Neural progenitor cell (in vitro differentiated cells): ENCODE data around the gene KRT13. TPM values are rescaled to one million over a fixed set of nuclear protein-coding genes. Genes with fewer than 3 reads are reported as not detected.

Experiments used
- DNase-seq: peaks from one replicate; pipeline ENCODE4 v3.0.0-alpha.2; 2016; ENCODE audit warnings: low spot score
- H2AFZ ChIP-seq: fragments of 200-600 bp; sonication (generic); replicated peaks from 2 replicates; pipeline ENCODE4 v1.6.1; 2016; ENCODE audit warnings: antibody characterized with exemption
- H3F3A ChIP-seq: fragments of 200-600 bp; sonication (generic); 2 replicates; pipeline ENCODE4 v1.6.1; 2016; ENCODE audit warnings: antibody characterized with exemption, low read depth
- H3K27ac ChIP-seq: fragments of 200-600 bp; sonication (generic); 2 replicates; pipeline ENCODE4 v1.5.1; 2016; ENCODE audit warnings: mild to moderate bottlenecking
- H3K27me3 ChIP-seq: fragments of 200-600 bp; sonication (generic); 2 replicates; pipeline ENCODE4 v1.6.1; 2016; ENCODE audit warnings: mild to moderate bottlenecking, moderate library complexity
- H3K36me3 ChIP-seq: fragments of 200-600 bp; sonication (generic); 2 replicates; pipeline ENCODE4 v1.5.1; 2016
- H3K4me1 ChIP-seq: fragments of 200-600 bp; sonication (generic); 2 replicates; pipeline ENCODE4 v1.6.1; 2016; ENCODE audit warnings: mixed run types
- H3K4me2 ChIP-seq: fragments of 200-600 bp; sonication (generic); 2 replicates; pipeline ENCODE4 v1.6.1; 2016
- H3K4me3 ChIP-seq: fragments of 200-600 bp; sonication (generic); 2 replicates; pipeline ENCODE4 v1.5.1; 2016
- H3K79me2 ChIP-seq: fragments of 200-600 bp; sonication (generic); 2 replicates; pipeline ENCODE4 v1.6.1; 2016; ENCODE audit warnings: low read depth
- H3K9ac ChIP-seq: fragments of 200-600 bp; sonication (generic); 2 replicates; pipeline ENCODE4 v1.6.1; 2016
- H3K9me3 ChIP-seq: fragments of 200-600 bp; sonication (generic); 2 replicates; pipeline ENCODE4 v1.5.1; 2016; ENCODE audit warnings: low read depth
- H4K20me1 ChIP-seq: fragments of 200-600 bp; sonication (generic); 2 replicates; pipeline ENCODE4 v1.6.1; 2016; ENCODE audit warnings: low read depth
- H3K27ac Mint-ChIP-seq: 3 replicates; pipeline ENCODE4 v1.8.0; 2021; ENCODE audit warnings: mixed read lengths
- H3K27me3 Mint-ChIP-seq: 2 replicates; pipeline ENCODE4 v1.8.0; 2022; ENCODE audit warnings: low read depth, mild to moderate bottlenecking, inconsistent platforms, moderate library complexity, mixed read lengths; ENCODE audit not compliant: insufficient read depth
- H3K36me3 Mint-ChIP-seq: 3 replicates; pipeline ENCODE4 v1.8.0; 2021; ENCODE audit warnings: mixed read lengths
- H3K4me1 Mint-ChIP-seq: 3 replicates; pipeline ENCODE4 v1.8.0; 2021; ENCODE audit warnings: mixed read lengths
- H3K4me3 Mint-ChIP-seq: 3 replicates; pipeline ENCODE4 v1.8.0; 2021; ENCODE audit warnings: mild to moderate bottlenecking, moderate library complexity, mixed read lengths
- H3K9me3 Mint-ChIP-seq: 3 replicates; pipeline ENCODE4 v1.8.0; 2020; ENCODE audit warnings: mixed read lengths
- EZH2 ChIP-seq: fragments of 200-600 bp; sonication (generic); IDR thresholded peaks from 2 replicates; pipeline ENCODE4 v1.6.1; 2017; ENCODE audit warnings: antibody characterized with exemption, mild to moderate bottlenecking, moderate library complexity
- EZH2phosphoT487 ChIP-seq: fragments of 200-600 bp; sonication (generic); IDR thresholded peaks from 2 replicates; pipeline ENCODE4 v1.6.1; 2017; ENCODE audit warnings: antibody characterized with exemption
- total RNA-seq: library from RNA; depleted of rRNA; stranded (reverse); fragments of >200 nt; gene quantifications from 2 replicates; pipeline ENCODE4 v1.2.3, GENCODE V29; 2015; ENCODE audit warnings: low replicate concordance
- TF ChIP-seq, protein P1 (sequence below): fragments of 200-600 bp; sonication (generic); IDR thresholded peaks from 2 replicates; pipeline ENCODE4 v1.5.1; 2017; ENCODE audit warnings: antibody characterized with exemption, mild to moderate bottlenecking

KRT13 gene
- total RNA-seq, 1 donor from 2014 or later, result not detected

DNA sequence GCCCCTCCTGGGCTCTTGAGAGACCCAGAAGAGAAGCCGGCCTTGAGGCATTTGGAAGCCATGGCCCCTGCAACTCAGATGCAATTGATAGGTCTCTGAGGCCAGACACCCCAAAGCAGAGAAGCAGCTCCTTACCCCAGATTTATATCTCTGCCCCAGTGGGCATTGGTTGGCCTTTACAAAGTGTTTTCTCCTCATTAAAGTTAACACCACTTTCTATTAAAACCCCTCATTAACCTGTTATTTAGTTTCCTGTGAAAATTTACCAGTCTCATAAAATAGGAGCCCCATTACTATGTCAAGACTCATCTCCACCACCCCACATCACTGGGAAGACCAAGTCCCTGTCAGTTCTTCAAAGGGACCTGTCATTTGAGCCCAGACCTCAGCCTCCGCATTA, 24.4 kb downstream of the KRT13 start, which contains the start of gene KRT35:
Gene KRT35 (minus strand): TSS at position 116 of the 400 bp plus-strand sequence. CDS start 54 bp downstream, at position 62.
- H4K20me1 ChIP-seq, result no peaks in the 10 kb centered on the region
- H3K9me3 ChIP-seq, result no peaks in the 10 kb centered on the region
- TF ChIP-seq EZH2 (no peak), EZH2phosphoT487 (no peak)
- TF ChIP-seq, protein P1, sequence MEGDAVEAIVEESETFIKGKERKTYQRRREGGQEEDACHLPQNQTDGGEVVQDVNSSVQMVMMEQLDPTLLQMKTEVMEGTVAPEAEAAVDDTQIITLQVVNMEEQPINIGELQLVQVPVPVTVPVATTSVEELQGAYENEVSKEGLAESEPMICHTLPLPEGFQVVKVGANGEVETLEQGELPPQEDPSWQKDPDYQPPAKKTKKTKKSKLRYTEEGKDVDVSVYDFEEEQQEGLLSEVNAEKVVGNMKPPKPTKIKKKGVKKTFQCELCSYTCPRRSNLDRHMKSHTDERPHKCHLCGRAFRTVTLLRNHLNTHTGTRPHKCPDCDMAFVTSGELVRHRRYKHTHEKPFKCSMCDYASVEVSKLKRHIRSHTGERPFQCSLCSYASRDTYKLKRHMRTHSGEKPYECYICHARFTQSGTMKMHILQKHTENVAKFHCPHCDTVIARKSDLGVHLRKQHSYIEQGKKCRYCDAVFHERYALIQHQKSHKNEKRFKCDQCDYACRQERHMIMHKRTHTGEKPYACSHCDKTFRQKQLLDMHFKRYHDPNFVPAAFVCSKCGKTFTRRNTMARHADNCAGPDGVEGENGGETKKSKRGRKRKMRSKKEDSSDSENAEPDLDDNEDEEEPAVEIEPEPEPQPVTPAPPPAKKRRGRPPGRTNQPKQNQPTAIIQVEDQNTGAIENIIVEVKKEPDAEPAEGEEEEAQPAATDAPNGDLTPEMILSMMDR, result no peak
- no peaks in the 10 kb centered on the region for H3K36me3 ChIP-seq
- no peak within 1 kb of the TSS for H3K4me3 ChIP-seq
- peaks cover 5% of the 10 kb centered on the region for H3K4me1 Mint-ChIP-seq
- peaks cover 14% of the 10 kb centered on the region for H3K4me1 ChIP-seq
- H3F3A ChIP-seq, result peaks cover 5% of the 10 kb centered on the region
- H3K36me3 Mint-ChIP-seq, result no peaks in the 10 kb centered on the region
- peaks cover 2% of the 10 kb centered on the region for H3K27me3 Mint-ChIP-seq
- H3K27me3 ChIP-seq, result no peaks in the 10 kb centered on the region
- no peak within 1 kb of the TSS for H3K27ac ChIP-seq
- no peak within 1 kb of the TSS for H3K9ac ChIP-seq
- no peak within 1 kb of the TSS for H3K4me2 ChIP-seq
- H2AFZ ChIP-seq, result no peak within 1 kb of the TSS
- H3K9me3 Mint-ChIP-seq, result peaks cover 2% of the 10 kb centered on the region
- no peak within 1 kb of the TSS for H3K27ac Mint-ChIP-seq
- DNase-seq, result no peak
- no peaks in the 10 kb centered on the region for H3K79me2 ChIP-seq
- H3K4me3 Mint-ChIP-seq, result no peak within 1 kb of the TSS

DNA sequence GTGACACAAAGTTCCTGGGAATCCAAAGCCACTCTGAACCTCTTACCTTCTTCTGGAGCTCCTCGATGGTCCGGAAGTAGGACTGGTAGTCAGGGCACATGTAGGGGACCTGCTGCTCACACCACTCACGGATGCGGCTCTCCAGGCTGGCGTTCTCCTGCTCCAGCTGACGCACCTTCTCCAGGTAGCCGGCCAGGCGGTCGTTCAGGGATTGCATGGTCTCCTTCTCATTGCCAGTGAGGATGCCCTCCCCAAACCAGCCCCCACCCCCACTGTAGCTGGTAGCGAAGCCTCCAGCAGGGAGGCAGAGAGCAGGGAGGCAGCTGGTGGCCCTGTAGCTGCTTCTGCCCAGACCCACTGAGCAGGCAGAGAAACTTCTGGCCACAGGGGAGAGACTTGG, 24.8 kb downstream of the KRT13 start:
- Mint-ChIP-seq H3K9me3 (peaks cover 2% of the 10 kb centered on the region), H3K4me3 (no peak overlapping the region), H3K27me3 (no peaks in the 10 kb centered on the region), H3K27ac (no peak overlapping the region), H3K4me1 (peaks cover 5% of the 10 kb centered on the region), H3K36me3 (no peaks in the 10 kb centered on the region)
- H3K4me3 ChIP-seq, result no peak overlapping the region
- DNase-seq, result no peak
- H3K36me3 ChIP-seq, result no peaks in the 10 kb centered on the region
- no peak overlapping the region for H2AFZ ChIP-seq
- H3K9me3 ChIP-seq, result no peaks in the 10 kb centered on the region
- H3K79me2 ChIP-seq, result no peaks in the 10 kb centered on the region
- TF ChIP-seq, protein P1, result no peak
- no peak for TF ChIP-seq EZH2phosphoT487
- no peak for TF ChIP-seq EZH2
- no peak overlapping the region for H3K9ac ChIP-seq
- no peaks in the 10 kb centered on the region for H4K20me1 ChIP-seq
- H3K27ac ChIP-seq, result no peak overlapping the region
- peaks cover 14% of the 10 kb centered on the region for H3K4me1 ChIP-seq
- no peak overlapping the region for H3K4me2 ChIP-seq
- H3K27me3 ChIP-seq, result no peaks in the 10 kb centered on the region
- peaks cover 5% of the 10 kb centered on the region for H3F3A ChIP-seq

DNA sequence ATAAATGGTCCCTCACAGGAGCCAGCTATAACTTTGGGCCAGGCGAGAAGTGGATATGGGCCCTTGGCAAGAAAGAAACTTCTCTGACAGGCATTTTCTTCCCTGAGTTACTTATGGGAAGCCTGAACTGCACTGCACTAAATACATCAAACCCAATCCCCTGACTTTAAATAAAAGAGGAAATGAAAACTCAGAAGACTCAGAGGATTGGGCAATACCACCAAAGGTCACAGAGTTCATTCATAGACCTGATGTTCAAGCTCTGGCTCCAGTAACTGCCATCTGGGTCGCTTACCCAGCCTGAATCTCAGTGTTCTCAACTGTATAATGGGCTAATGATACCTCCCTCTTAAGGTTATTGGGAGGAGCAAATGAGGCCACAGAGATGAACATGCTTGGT, 25.3 kb downstream of the KRT13 start:
- Histone ChIP-seq H3K4me3 (no peak overlapping the region), H3K4me2 (no peak overlapping the region), H3K27ac (no peak overlapping the region), H3K27me3 (no peaks in the 10 kb centered on the region), H4K20me1 (no peaks in the 10 kb centered on the region), H3F3A (peaks cover 5% of the 10 kb centered on the region), H3K4me1 (peaks cover 14% of the 10 kb centered on the region), H3K9ac (no peak overlapping the region), H3K79me2 (no peaks in the 10 kb centered on the region), H3K9me3 (no peaks in the 10 kb centered on the region), H3K36me3 (no peaks in the 10 kb centered on the region), H2AFZ (no peak overlapping the region)
- Mint-ChIP-seq H3K9me3 (peaks cover 2% of the 10 kb centered on the region), H3K36me3 (no peaks in the 10 kb centered on the region), H3K4me3 (no peak overlapping the region), H3K4me1 (peaks cover 5% of the 10 kb centered on the region), H3K27ac (no peak overlapping the region), H3K27me3 (no peaks in the 10 kb centered on the region)
- TF ChIP-seq EZH2phosphoT487, result no peak
- TF ChIP-seq, protein P1, result no peak
- TF ChIP-seq EZH2, result no peak
- no peak for DNase-seq
